ENCODE results near the gene USP48. TPM values are rescaled to one million over a fixed set of nuclear protein-coding genes. Genes with fewer than 3 reads are reported as not detected.
"Not testable (repeated sequence)": the region's sequence is repeated elsewhere in the genome, so short reads cannot be mapped to it uniquely, and the experiment has no call there.

Gene USP48
- total RNA-seq, 1 experiment from 2014 or later = 19.8 TPM

GRCh38 chr1:21816602-21817302, 33.8 kb upstream of the USP48 start:
- no peak for DNase-seq (ENCODE audit: extremely low read depth, low read depth)

DNA sequence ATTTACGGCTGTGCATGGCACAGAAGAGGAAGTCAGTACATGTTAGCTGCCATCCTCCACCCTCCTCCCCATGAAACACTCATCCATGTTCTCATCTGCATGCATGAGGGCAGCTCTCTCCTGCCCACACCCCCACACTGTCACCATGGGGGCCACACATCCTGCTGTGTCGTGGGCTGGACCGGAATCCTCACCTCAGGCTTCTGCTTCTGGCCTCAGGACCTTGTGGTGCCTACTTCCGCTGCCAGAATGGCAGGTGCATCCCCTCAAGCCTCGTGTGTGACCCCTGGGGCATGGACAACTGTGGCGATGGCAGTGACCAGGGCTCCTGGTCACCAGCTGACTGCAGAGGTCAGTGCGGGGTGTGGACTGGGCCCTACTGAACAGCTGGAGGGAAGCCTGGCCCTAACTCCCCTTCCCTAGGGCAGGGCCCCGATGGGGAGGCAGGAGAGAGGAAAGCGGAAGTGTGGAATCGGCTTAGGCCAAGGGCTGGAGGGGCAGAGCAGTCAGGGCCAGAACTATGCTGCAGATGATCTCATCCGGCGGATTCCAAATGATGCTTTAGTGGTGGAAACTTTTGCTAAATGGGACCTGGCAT, 32.9 kb upstream of the USP48 start:
- DNase-seq (ENCODE audit: extremely low read depth, low read depth) = no peak

GRCh38 chr1:21814981-21815582, 32.1 kb upstream of the USP48 start:
- DNase-seq (ENCODE audit: extremely low read depth, low read depth) = no peak

GRCh38 chr1:21814241-21814918, 31.4 kb upstream of the USP48 start:
- DNase-seq (ENCODE audit: extremely low read depth, low read depth) = no peak

DNA sequence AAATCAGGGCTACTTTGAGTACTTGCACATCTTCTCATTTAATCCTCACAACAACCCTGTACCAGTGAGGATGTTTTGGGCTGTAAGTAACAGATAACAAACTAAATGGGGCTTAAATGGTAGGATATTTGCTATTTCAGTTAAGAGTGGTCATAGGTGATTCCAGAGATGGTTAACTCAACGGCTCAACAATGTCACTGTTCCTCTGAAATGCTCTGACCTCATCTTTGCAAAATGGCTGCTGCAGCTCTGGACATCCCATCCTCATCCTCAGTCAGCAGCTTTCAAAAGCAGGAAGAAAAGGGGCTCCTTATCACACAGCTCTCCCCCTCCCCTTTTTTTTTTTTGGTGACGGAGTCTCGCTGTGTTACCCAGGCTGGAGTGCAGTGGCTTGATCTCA, 30.6 kb upstream of the USP48 start:
- no peak for DNase-seq (ENCODE audit: extremely low read depth, low read depth)

- no peak for DNase-seq (ENCODE audit: extremely low read depth, low read depth)
Measured at GRCh38 chr1:21811875-21812305, 28.9 kb upstream of the USP48 start, which contains the start of gene LDLRAD2. LDLRAD2 (plus strand) TSS chr1:21812265; CDS start chr1:21812452, 187 bp downstream.

GRCh38 chr1:21804536-21804935, 21.6 kb upstream of the USP48 start:
- no peak for DNase-seq (ENCODE audit: extremely low read depth, low read depth)

DNA sequence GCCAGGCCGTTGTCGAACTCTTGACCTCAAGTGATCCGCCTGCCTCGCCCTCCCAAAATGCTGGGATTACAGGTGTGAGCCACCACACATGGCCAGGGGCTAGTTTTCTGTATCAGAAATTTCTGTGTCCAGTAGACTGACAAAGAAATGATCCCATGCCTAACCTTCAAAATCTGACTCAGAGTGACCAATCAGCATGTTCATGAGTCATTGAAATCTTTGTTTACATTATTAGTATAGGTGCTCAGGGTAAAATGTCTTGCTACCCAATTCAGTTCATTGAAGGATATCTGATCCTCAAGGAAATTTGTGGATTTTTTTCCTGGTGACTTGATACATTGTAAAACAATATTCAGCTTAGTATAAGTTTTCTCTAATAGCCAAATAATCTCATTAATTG, 18.2 kb upstream of the USP48 start:
- no peak for DNase-seq (ENCODE audit: extremely low read depth, low read depth)

DNA sequence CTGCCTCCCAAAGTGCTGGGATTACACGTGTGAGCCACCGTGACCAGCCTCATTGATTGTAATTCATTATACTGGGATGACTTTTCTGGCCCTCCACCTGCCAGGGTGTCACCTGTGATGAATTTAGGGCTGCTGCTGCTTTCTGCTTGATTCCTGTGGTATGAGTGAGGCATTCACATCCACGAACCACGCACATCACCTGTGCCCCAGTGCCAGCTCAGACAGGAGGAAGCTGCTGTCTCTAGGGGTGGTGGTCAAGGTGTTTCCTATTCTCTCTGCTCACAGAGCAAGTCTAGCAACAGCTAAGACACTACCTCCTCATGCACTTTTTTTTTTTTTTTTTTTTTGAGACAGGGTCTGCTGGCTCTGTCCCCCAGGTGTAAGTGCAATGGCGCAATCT, 16.8 kb upstream of the USP48 start:
- no peak for DNase-seq (ENCODE audit: extremely low read depth, low read depth)

DNA sequence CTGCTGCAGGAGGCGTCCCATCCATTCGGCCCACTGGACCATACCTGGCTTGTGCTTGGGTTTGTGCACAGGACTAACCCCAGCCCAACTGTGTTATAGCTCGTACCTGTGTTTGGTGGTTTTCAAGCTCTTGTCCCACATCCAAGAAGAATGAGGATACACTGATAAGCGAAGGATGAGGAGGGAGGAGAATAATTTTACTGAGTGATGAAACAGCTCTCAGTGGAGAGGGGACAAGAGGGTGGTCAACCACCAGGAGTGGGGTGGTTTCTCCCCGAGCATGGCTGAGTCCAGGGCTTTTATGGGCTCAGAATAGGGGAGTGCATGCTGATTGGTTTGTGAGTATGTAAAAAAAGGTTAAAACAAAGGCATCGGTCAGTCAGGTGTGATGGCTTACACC, 12.1 kb upstream of the USP48 start:
- DNase-seq (ENCODE audit: extremely low read depth, low read depth) = no peak

DNA sequence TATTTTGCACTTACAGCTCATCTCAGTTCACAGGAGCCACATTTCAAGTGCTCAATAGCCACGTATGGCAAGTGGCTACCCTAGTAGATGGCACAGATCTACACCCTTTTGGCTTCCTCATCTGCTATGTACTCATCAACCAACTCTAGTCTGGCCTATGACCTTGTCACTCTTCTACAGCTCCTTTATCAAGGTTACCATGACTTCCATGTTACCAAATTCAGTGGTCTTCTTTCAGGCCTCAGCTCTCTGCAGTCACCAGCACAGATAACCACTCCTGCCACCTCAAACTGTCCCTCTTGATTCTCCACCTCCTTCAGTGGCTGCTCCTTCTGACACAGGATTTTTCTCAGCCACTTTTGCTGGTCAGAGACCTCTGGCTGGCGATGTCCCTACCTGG, 11.7 kb upstream of the USP48 start:
- DNase-seq (ENCODE audit: extremely low read depth, low read depth) = no peak

DNA sequence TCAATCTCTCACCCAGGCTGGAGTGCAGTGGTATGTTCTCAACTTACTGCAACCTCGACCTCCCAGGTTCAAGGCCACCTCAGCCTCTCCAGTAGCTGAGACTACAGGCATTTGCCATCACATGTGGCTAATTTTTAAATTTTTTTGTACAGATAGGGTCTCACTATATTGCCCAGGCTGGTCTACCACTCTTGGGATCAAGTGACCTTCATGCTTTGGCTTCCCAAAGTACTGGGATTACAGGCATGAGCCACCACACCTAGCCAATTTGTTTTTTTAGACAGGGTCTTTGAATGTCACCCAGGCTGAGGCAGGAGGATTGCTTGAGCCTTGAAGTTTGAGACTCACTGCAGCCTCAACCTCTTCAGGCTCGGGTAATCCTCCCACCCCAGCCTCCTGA, 10.2 kb upstream of the USP48 start:
- DNase-seq (ENCODE audit: extremely low read depth, low read depth) = no peak

GRCh38 chr1:21786640-21787039, 3.7 kb upstream of the USP48 start:
- no peak for DNase-seq (ENCODE audit: extremely low read depth, low read depth)

DNA sequence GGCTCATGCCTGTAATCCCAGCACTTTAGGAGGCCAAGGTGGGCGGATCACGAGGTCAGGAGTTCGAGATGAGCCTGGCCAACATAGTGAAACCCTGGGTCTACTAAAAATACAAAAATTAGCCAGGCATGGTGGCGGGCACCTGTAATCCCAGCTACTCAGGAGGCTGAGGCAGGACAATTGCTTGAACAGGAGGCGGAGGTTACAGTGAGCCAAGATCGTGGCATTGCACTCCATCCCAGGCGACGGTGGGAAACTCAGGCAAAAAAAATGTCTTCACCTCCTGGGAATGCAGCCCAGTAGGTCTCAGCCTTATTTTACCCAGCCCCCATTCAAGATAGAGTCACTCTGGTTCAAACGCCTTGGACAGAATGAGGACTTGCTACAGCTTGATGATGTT, 2.8 kb upstream of the USP48 start:
- DNase-seq (ENCODE audit: extremely low read depth, low read depth) = not testable (repeated sequence)

- no peak for DNase-seq (ENCODE audit: extremely low read depth, low read depth)
Measured at GRCh38 chr1:21783679-21784603, 992 bp upstream of the USP48 start.

- DNase-seq (ENCODE audit: extremely low read depth, low read depth) = no peak
Measured at GRCh38 chr1:21782349-21782867, 541 bp downstream of the USP48 start.

GRCh38 chr1:21781815-21782348, 1.1 kb downstream of the USP48 start:
- DNase-seq (ENCODE audit: extremely low read depth, low read depth) = no peak

DNA sequence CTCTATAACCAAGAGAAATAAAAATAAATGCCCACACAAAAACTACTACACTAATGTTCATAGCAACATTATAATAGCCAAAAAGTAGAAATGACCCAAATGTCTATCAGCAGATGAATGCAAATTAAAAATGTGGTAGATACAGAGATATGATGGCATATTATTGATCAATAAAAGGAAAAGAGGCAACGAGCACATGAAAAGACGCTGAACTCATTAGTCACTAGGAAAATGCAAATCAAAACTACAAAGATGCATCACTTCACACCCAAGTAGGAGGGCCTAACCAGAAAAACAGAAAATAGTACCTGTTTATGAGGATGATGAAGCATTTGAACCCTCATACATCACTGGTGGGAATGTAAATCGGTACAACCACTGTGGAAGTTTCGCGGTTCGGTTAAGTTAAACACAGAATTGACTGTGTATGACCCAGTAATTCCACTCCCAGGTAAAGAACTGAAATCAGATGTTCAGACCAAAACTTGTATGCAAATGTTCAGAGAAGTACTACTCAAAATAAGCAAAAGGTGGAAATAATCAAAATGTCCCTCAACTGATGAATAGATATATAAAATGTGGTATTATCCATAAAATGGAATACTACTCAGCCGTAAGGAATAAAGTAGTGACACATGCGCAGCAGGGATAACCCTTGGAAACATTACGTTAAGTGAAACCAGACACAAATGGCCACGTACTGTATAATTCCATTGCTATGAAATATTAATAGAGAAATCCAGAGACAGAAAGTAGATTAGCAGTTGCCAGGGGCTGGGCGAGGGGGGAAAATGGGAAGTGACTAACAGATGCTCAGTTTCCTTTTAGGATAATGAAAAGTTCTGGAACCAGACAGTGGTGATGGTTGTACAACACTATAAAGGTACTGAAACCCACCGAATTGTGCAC, 3.1 kb downstream of the USP48 start:
- DNase-seq (ENCODE audit: extremely low read depth, low read depth) = no peak

GRCh38 chr1:21778405-21778727, 4.6 kb downstream of the USP48 start:
- DNase-seq (ENCODE audit: extremely low read depth, low read depth) = no peak

All from NCI-H460 (cell line).